ENCODE measurements around the gene PFN1.
A peak's percentile ranks its signal among the peaks of the same experiment; 100 is the strongest.

The PFN1 gene

DNA sequence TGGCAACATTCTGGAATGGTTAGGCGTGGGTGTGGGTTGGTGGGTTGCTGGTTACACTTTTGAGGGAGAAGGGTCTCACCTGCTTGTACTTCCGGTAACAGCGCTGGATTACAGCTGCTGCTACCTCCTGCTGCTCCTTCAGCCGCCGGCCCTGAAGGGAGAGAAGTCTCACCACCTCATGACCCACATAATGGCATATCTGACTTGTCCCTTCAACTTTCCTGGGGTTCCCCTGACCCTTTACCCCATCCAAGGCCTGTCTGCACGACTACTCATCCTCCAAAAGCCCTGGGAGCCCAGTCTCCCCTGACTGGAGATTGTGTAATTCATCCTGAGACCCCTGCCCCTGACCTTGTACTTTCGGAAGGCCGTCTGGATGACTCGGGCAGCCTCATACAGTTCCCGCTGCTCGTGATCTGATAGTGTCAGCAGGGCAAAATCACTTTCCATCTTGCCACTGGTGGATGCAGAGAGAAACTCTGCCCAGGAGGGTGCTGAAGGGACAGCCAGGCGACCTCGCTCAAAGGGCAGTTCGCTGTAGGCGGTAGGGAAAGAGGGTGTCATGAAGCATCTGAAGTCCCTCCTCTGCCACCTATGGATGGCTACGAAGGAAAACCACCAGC is 21.3 kb upstream of the PFN1 start:
- Histone ChIP-seq H3K18ac (ENCODE audit: low read depth in 1 of 2, low read length in 2 of 2) (peak overlapping the region; percentile 16 to 19), H2AFZ (ENCODE audit: low read depth, low read length) (no peak overlapping the region), H4K91ac (ENCODE audit: low read length) (peak overlapping the region; percentile 65), H2BK15ac (ENCODE audit: low read depth, poor library complexity, severe bottlenecking) (no peak overlapping the region), H3K4ac (ENCODE audit: low read depth in 1 of 2, low read length in 2 of 2) (peak overlapping the region in 1 of 2 experiments; percentile 50), H2BK12ac (ENCODE audit: low read length in 2 of 2) (peak overlapping the region in 1 of 2 experiments; percentile 57), H3K36me3 (ENCODE audit: control insufficient read depth in 1 of 2, insufficient read depth in 2 of 2, low read depth in 1 of 2, low read length in 2 of 2) (peaks cover 45 to 54% of the 10 kb centered on the region in 2 experiments), H3K23ac (ENCODE audit: low read length in 2 of 2) (peak overlapping the region in 1 of 2 experiments; percentile 57), H3K4me3 (ENCODE audit: insufficient read depth in 1 of 2, low read depth in 1 of 2, low read length in 2 of 2) (peak overlapping the region; percentile 30 to 94), H3K9ac (ENCODE audit: low read length) (peak overlapping the region; percentile 99), H3K4me1 (ENCODE audit: control insufficient read depth, insufficient read depth, low read depth, low read length) (peaks cover 31% of the 10 kb centered on the region), H2AK5ac (ENCODE audit: low read length, severe bottlenecking) (peak overlapping the region; percentile 56), H2BK120ac (ENCODE audit: low read depth, low read length) (no peak overlapping the region), H3K27me3 (ENCODE audit: control insufficient read depth in 1 of 2, insufficient read depth in 1 of 2, low read length in 2 of 2) (no peaks in the 10 kb centered on the region), H2BK5ac (ENCODE audit: low read depth, low read length, poor library complexity, severe bottlenecking) (no peak overlapping the region), H3K79me1 (replicated peaks; ENCODE audit: low read length, poor library complexity, severe bottlenecking) (peaks cover 23% of the 10 kb centered on the region), H4K8ac (ENCODE audit: low read length) (peak overlapping the region; percentile 79), H3K27ac (ENCODE audit: low read length, poor library complexity, severe bottlenecking) (peak overlapping the region; percentile 95), H3K14ac (ENCODE audit: low read length in 2 of 2) (no peak overlapping the region), H3K4me2 (ENCODE audit: low read length, poor library complexity, severe bottlenecking) (peak overlapping the region; percentile 82), H3K9me3 (ENCODE audit: control insufficient read depth, low read length) (no peaks in the 10 kb centered on the region)
- WGBS: 82% methylated on average over 16 of the region's 16 CpGs
- peak; percentile 66 for DNase-seq

DNA sequence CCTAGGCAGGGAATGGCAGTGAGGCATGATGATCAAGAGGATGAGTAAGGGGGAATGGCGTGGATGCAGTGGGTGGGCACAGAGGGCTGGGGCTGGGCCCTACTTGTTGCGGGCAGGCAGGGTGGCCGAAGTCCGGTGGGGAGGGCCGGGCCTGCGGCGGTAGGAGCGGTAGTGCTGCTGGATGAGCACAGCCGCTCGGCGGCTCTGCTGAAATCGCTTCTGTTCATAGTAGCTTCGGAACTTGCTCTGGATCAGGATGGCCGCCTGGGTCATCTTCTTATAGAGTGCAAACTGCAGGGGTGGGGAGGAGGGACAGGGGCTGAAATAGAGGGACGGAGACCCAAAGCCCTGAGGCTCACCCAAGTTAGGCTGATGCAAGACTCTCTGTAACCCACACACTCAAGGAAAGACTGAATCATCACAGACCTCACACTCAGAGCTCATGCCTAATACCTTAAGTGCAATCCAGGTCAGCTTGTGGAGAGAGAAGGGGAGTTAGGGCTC is 20.8 kb upstream of the PFN1 start:
- H2AFZ ChIP-seq (ENCODE audit: low read depth, low read length): no peak overlapping the region
- 52% methylated on average over 12 of the region's 15 CpGs for WGBS
- peak overlapping the region; percentile 20 to 89 for H2BK12ac ChIP-seq (ENCODE audit: low read length in 2 of 2)

DNA sequence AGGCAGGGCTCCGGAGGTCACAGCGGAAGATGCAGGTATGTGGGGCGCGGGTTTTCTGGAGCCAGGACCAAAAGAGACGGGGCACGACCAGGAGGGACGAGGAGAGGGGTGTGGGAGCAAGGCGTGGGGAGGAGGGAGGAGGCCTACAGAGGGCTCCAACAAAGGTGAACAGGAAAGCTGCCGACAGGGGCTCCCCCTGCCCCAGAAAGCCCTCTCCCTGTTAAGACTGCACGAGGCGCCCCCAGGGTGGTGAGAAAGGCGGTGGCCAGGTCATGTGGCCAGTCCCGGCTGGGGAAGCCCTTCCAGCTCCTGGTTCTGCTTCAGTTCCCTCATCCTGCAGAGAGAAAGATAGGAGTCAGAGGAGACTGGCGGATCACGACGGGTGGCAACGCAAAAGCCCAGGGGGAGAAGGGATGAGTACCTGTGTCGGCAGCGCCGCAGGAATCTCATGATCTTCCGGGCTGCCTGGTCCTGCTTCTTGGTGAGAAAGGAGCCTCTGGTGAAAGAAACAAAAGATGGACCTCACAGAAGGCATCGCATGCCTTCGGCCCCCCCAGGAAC is 20.2 kb upstream of the PFN1 start:
- H3K79me1 ChIP-seq (replicated peaks; ENCODE audit: low read length, poor library complexity, severe bottlenecking): peaks cover 29% of the 10 kb centered on the region
- H3K9me3 ChIP-seq (ENCODE audit: control insufficient read depth, low read length): no peaks in the 10 kb centered on the region
- peak overlapping the region; percentile 39 for H2BK5ac ChIP-seq (ENCODE audit: low read depth, low read length, poor library complexity, severe bottlenecking)
- H3K18ac ChIP-seq (ENCODE audit: low read depth in 1 of 2, low read length in 2 of 2): peak overlapping the region; percentile 87 to 99
- peaks cover 31% of the 10 kb centered on the region for H3K4me1 ChIP-seq (ENCODE audit: control insufficient read depth, insufficient read depth, low read depth, low read length)
- peak overlapping the region; percentile 50 to 97 for H3K4ac ChIP-seq (ENCODE audit: low read depth in 1 of 2, low read length in 2 of 2)
- H3K27me3 ChIP-seq (ENCODE audit: control insufficient read depth in 1 of 2, insufficient read depth in 1 of 2, low read length in 2 of 2): no peaks in the 10 kb centered on the region
- H4K8ac ChIP-seq (ENCODE audit: low read length): peak overlapping the region; percentile 89
- peak overlapping the region; percentile 97 for H4K91ac ChIP-seq (ENCODE audit: low read length)
- peak overlapping the region in 1 of 2 experiments; percentile 95 for H3K14ac ChIP-seq (ENCODE audit: low read length in 2 of 2)
- H3K36me3 ChIP-seq (ENCODE audit: control insufficient read depth in 1 of 2, insufficient read depth in 2 of 2, low read depth in 1 of 2, low read length in 2 of 2): peaks cover 37 to 43% of the 10 kb centered on the region in 2 experiments
- WGBS: 19% methylated on average over 22 of the region's 23 CpGs
- H2BK15ac ChIP-seq (ENCODE audit: low read depth, poor library complexity, severe bottlenecking): peak overlapping the region; percentile 99
- peak overlapping the region; percentile 99 for H3K9ac ChIP-seq (ENCODE audit: low read length)
- peak overlapping the region; percentile 74 for H2BK120ac ChIP-seq (ENCODE audit: low read depth, low read length)
- H3K23ac ChIP-seq (ENCODE audit: low read length in 2 of 2): peak overlapping the region in 1 of 2 experiments; percentile 90
- H2AFZ ChIP-seq (ENCODE audit: low read depth, low read length): peak overlapping the region; percentile 15
- peak overlapping the region; percentile 75 for H2AK5ac ChIP-seq (ENCODE audit: low read length, severe bottlenecking)
- peak overlapping the region; percentile 95 for H3K27ac ChIP-seq (ENCODE audit: low read length, poor library complexity, severe bottlenecking)
- peak overlapping the region; percentile 59 to 94 for H3K4me3 ChIP-seq (ENCODE audit: insufficient read depth in 1 of 2, low read depth in 1 of 2, low read length in 2 of 2)
- peak overlapping the region; percentile 85 to 89 for H2BK12ac ChIP-seq (ENCODE audit: low read length in 2 of 2)
- peak; percentile 45 for DNase-seq
- H3K4me2 ChIP-seq (ENCODE audit: low read length, poor library complexity, severe bottlenecking): peak overlapping the region; percentile 82

More for the DNA sequence above, 20.8 kb upstream of the PFN1 start:
- Histone ChIP-seq H4K8ac (ENCODE audit: low read length) (peak overlapping the region; percentile 63), H3K14ac (ENCODE audit: low read length in 2 of 2) (peak overlapping the region in 1 of 2 experiments; percentile 95), H3K27ac (ENCODE audit: low read length, poor library complexity, severe bottlenecking) (peak overlapping the region; percentile 95), H3K79me1 (replicated peaks; ENCODE audit: low read length, poor library complexity, severe bottlenecking) (peaks cover 25% of the 10 kb centered on the region), H3K27me3 (ENCODE audit: control insufficient read depth in 1 of 2, insufficient read depth in 1 of 2, low read length in 2 of 2) (no peaks in the 10 kb centered on the region), H3K23ac (ENCODE audit: low read length in 2 of 2) (peak overlapping the region in 1 of 2 experiments; percentile 90), H3K9ac (ENCODE audit: low read length) (peak overlapping the region; percentile 99), H3K4ac (ENCODE audit: low read depth in 1 of 2, low read length in 2 of 2) (peak overlapping the region; percentile 50 to 97), H2BK15ac (ENCODE audit: low read depth, poor library complexity, severe bottlenecking) (peak overlapping the region; percentile 15), H4K91ac (ENCODE audit: low read length) (peak overlapping the region; percentile 97), H3K36me3 (ENCODE audit: control insufficient read depth in 1 of 2, insufficient read depth in 2 of 2, low read depth in 1 of 2, low read length in 2 of 2) (peaks cover 42 to 49% of the 10 kb centered on the region in 2 experiments), H3K9me3 (ENCODE audit: control insufficient read depth, low read length) (no peaks in the 10 kb centered on the region), H3K4me2 (ENCODE audit: low read length, poor library complexity, severe bottlenecking) (peak overlapping the region; percentile 82), H2BK120ac (ENCODE audit: low read depth, low read length) (peak overlapping the region; percentile 59), H3K4me3 (ENCODE audit: insufficient read depth in 1 of 2, low read depth in 1 of 2, low read length in 2 of 2) (peak overlapping the region; percentile 59 to 94), H2AK5ac (ENCODE audit: low read length, severe bottlenecking) (peak overlapping the region; percentile 75), H3K18ac (ENCODE audit: low read depth in 1 of 2, low read length in 2 of 2) (peak overlapping the region; percentile 87 to 99), H2BK5ac (ENCODE audit: low read depth, low read length, poor library complexity, severe bottlenecking) (peak overlapping the region; percentile 39), H3K4me1 (ENCODE audit: control insufficient read depth, insufficient read depth, low read depth, low read length) (peaks cover 31% of the 10 kb centered on the region)
- DNase-seq: peak; percentile 97

All from mesenchymal stem cell (in vitro differentiated cells and primary cell).